ENCODE measurements around the gene ERBIN. TPM values are rescaled to one million over a fixed set of nuclear protein-coding genes. Genes with fewer than 3 reads are reported as not detected.
A peak's percentile ranks its signal among the peaks of the same experiment; 100 is the strongest.

ERBIN gene
- total and polyA plus RNA-seq, 10 of the 15 experiments (the other 5 are each of a cell fraction or from before 2014, with no cell fraction given), result 9.5 to 91.1 (median 49.4) TPM

DNA sequence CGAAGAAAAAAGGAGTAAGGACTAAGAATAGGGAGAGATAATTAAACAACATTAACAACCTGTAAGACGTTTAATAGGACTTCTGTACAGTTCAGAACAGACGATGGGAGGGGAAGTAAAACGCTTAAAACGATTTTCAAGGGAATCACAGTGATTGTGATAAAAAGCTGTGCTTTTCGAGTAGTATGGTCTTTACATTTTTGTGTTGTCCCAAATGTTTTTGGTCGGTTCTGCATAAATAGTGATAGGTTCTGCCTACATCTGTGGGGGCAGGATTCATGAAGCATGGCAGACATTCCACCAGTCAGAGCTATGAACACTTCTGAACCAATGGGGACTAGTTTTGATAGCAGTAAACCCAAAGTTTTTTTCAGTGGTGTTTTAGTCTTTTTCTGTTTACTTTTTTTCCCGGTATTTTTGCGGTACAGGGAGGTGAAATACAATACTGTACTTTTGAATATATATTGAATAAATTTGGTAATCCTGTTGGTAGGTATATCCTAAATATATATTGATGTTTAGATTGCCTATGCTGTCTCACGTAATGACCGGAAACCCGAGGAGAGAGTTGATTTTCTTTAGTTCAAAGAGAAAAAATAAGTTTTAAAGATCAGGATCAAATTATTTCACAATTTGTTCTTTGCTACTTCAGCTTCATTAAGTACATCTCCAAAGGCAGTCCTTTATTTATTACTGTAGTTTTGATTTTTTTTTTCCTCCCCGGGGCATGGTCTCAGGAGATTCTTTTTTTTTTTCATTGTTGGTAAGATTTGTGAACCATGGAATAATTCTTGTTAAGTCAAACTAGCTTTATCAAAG, 1.3 kb downstream of the ERBIN start (continued):
- TF ChIP-seq RUNX3 (IDR thresholded peaks at IDR 0.05; ENCODE audit: low read length) (0 out of 2 replicates have a peak, but pooled peaks have one; percentile 5), RELB (IDR thresholded peaks at IDR 0.05; ENCODE audit: low read depth) (0 out of 2 replicates have a peak, but pooled peaks have one; percentile 19), ASH2L (IDR thresholded peaks at IDR 0.05; ENCODE audit: borderline replicate concordance, low read depth) (no peak), STAT3 (IDR thresholded peaks at IDR 0.05; ENCODE audit: low read depth, low read length) (no peak)

DNA sequence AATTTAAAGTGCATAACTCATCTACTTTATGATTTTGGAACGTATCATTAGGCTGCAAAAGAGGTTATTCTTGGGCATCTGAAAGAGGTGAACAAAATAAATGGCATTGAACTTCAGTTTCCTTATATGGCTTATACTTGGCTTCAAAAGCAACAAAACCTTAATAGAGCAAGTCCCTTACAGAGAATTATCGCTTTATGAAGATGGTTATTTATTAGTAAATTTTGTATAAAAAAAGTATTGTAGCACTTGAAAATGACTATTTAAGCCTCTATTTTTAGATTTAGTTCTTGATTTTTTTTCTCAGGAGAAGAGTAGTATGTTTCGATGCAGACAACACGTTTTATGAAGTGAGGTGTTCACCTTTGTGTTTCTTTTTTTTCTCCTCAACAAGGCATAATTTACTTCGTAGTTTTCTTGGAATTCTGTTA, 2.0 kb downstream of the ERBIN start:
- H3K36me3 ChIP-seq (ENCODE audit: control insufficient read depth in 2 of 2, insufficient read depth in 2 of 2, low read length in 1 of 2), result peaks cover 0 to 3% of the 10 kb centered on the region in 2 experiments; a peak in 2 of 4 replicates
- no peaks in the 10 kb centered on the region for H3K9me3 ChIP-seq (replicated peaks; ENCODE audit: control insufficient read depth, insufficient read depth, low read length)
- 12% methylated on average over 5 of the region's 5 CpGs for WGBS (ENCODE audit: insufficient coverage, insufficient replicate concordance, low lambda C conversion rate, missing lambda C conversion rate)
- in situ Hi-C loops (cut with MboI), result no loop called here
- FAIRE-seq (no peak), DNase-seq (ENCODE audit: low read depth, low spot score) (no peak), ATAC-seq (no peak)
- peak overlapping the region; percentile 94 for H3K9ac ChIP-seq (ENCODE audit: control insufficient read depth, insufficient read depth, low read length)
- 0 out of 2 replicates have a peak, but pooled peaks cover 5% of the 10 kb centered on the region for H3K4me1 ChIP-seq (ENCODE audit: control insufficient read depth, insufficient read depth, low read length)
- ChIA-PET CTCF (no interaction called here), POLR2A (interaction anchor here (0.6 to 1.4 kb wide), 2 partner anchors 20 to 305 kb away, joined by 3 read pairs; no protein-coding TSS in a partner anchor), SMC1A (ENCODE audit: uncharacterized antibody, unreplicated experiment) (interaction anchor here (0.8 to 4.8 kb wide), 8 partner anchors 36 to 167 kb away, joined by 3 to 21 read pairs (median 4); no protein-coding TSS in a partner anchor), RAD21 (ENCODE audit: unreplicated experiment) (interaction anchor here (1.0 to 1.4 kb wide), 3 partner anchors 15 to 35 kb away, joined by 3 to 5 read pairs (median 4); no protein-coding TSS in a partner anchor)
- no TSS peak for BruUV-seq (replicated peaks)
- intact Hi-C loops (cut with micrococcal nuclease; ENCODE audit: unreplicated experiment), result loop anchor here (5.0 kb wide), 6 partner anchors 34 to 214 kb away; partner anchors contain the start of genes NLN, SGTB and SREK1
- H3K27me3 ChIP-seq (replicated peaks in 1 of 2; ENCODE audit: control insufficient read depth in 2 of 2, insufficient read depth in 2 of 2, low read length in 1 of 2), result no peaks in the 10 kb centered on the region
- H3K4me2 ChIP-seq (ENCODE audit: control insufficient read depth, insufficient read depth), result peak overlapping the region; percentile 83
- no peaks in the 10 kb centered on the region for H4K20me1 ChIP-seq (ENCODE audit: control insufficient read depth, insufficient read depth)
- peak overlapping the region; percentile 19; the same call in 1 of the 2 replicates for H2AFZ ChIP-seq (ENCODE audit: control insufficient read depth, low read depth, low read length)
- H3K27ac ChIP-seq (ENCODE audit: control insufficient read depth, insufficient read depth), result peak overlapping the region; percentile 96
- peak overlapping the region; percentile 85 for H3K4me3 ChIP-seq
- TF ChIP-seq MXI1 (IDR thresholded peaks at IDR 0.05; ENCODE audit: low read depth, low read length), result 0 out of 2 replicates have a peak, but pooled peaks have one; percentile 16
- TF ChIP-seq ZNF207 (IDR thresholded peaks at IDR 0.05; ENCODE audit: borderline replicate concordance), result no peak
- peak in 1 of 2 experiments; percentile 65; a peak in 1 of 4 replicates for TF ChIP-seq SRF (IDR thresholded peaks at IDR 0.05; ENCODE audit: low read depth in 2 of 2, low read length in 2 of 2)
- TF ChIP-seq ZNF274 (IDR thresholded peaks at IDR 0.05; ENCODE audit: insufficient read depth, insufficient read length), result no peak
- TF ChIP-seq RUNX3 (IDR thresholded peaks at IDR 0.05; ENCODE audit: low read length), result no peak
- H3K79me2 ChIP-seq (ENCODE audit: control insufficient read depth, insufficient read depth, low read length), result peaks cover 78% of the 10 kb centered on the region

Measured in GM12878 (cell line).